Measurements from ENCODE around the gene EXD2.
"Not testable (repeated sequence)": the region's sequence is repeated elsewhere in the genome, so short reads cannot be mapped to it uniquely, and the experiment has no call there.

The EXD2 gene

GRCh38 chr14:69191340-69192111, at the start of gene EXD2:
TSS of gene EXD2 (plus strand) at chr14:69191498. CDS start at chr14:69209471, 17,973 bp downstream.
- DNase-seq, result peak; percentile 42

DNA sequence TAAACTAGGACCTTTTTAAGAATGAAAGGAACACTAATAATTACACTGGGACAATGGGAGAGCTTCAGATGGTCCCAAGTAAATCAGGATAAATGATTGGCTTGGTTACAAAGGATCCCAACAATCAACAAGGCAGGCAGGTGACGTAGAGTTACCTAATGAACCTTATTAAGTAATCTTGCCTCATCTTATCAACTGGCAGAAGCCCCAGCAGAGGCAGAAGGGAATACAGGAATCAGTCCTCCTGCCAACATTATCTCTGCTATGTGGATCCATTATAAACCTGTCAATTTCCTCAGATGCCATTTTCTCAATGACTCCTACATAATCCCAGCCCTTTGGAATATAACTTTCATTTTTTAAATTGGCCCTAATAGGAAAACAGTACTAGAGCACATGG, 49.7 kb upstream of the EXD2 start:
- no peak for DNase-seq

GRCh38 chr14:69142101-69142500, 49.2 kb upstream of the EXD2 start:
- no peak for DNase-seq

- DNase-seq, result no peak
Measured at GRCh38 chr14:69149461-69150244, 41.6 kb upstream of the EXD2 start.

- peak; percentile 38 for DNase-seq
Measured at GRCh38 chr14:69151458-69152180, 39.7 kb upstream of the EXD2 start.

- DNase-seq, result peak; percentile 1
Measured at GRCh38 chr14:69152181-69152901, 39.0 kb upstream of the EXD2 start.

- DNase-seq, result peak; percentile 79
Measured at GRCh38 chr14:69152902-69153151, 38.5 kb upstream of the EXD2 start, which contains the start of gene DCAF5. TSS of gene DCAF5 (minus strand) at chr14:69153119. CDS start at chr14:69152978, 141 bp downstream.

GRCh38 chr14:69153152-69153872, 38.0 kb upstream of the EXD2 start:
- DNase-seq, result no peak

- DNase-seq, result peak; percentile 16
Measured at GRCh38 chr14:69153873-69154270, 37.4 kb upstream of the EXD2 start.

DNA sequence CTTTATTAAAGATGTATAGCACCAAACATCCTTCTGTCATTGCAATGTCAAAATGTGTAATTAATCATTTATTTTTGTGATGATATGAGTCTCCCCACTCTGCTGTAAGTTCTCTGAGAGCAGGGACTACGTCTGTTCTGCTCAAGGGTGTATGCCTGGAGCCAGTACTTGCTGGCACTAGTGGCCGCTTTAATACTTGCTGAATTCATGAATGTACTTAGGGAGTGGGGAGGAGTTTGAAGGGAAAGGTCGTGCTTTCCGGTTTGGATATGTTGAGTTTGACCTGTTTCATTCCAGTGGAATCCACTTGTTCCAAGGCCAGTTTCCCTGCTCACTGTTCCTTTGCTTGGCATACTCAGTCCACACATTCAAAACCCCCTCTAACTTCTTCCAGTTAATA, 36.5 kb upstream of the EXD2 start:
- DNase-seq, result no peak

- no peak for DNase-seq
Measured at GRCh38 chr14:69156224-69156623, 35.1 kb upstream of the EXD2 start.

- no peak for DNase-seq
Measured at GRCh38 chr14:69161590-69161989, 29.7 kb upstream of the EXD2 start.

DNA sequence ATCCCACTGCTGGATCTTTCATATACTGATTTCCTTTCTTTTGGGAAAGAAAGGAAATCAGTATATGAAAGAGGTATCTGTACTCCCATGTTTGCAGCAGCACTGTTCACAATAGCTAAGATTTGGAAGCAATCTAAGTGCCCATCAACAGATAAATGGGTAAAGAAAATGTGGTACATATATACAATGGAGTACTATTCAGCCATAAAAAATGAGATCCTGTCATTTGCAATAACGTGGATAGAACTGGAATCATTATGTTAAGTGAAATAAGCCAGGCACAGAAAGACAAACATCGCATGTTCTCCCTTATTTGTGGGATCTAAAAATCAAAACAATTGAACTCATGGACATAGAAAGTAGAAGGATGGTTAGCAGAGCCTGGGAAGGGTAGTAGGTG, 25.5 kb upstream of the EXD2 start:
- not testable (repeated sequence) for DNase-seq

DNA sequence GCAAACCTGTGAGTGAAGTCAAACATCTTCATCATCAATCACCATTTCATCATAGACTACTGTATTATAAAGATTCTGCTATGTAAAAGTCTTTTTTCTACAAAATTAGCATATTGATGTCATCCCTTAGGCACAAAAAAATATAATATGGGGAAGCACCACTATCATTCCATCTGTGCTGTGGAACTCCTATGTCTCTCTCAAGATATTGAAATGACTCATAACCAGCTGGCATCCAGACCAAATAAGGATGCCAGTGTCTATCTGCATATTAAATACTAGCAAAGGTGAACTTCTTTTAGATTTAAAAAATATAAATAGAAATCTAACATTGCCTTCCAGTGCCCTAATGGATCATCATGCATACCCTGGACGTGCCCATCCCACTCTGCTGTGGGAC, 20.5 kb upstream of the EXD2 start:
- DNase-seq, result no peak

DNA sequence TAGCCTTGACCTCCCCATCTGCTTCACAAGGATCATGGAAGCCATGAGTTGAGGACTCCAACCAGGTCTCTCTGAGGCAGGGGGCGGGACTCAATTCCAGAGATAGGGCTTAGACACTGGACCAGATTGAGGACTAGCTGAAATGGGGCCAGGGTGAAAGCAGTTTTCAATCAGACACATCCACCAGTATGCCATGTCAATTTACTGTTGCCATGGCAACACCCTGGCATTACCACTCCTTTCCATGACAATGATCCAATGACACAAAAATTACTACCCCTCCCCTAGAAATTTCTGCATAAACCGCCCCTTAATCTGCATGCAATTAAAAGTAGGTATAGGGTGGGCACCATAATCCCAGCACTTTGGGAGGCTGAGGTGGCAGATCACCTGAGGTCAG, 19.7 kb upstream of the EXD2 start:
- no peak for DNase-seq

- no peak for DNase-seq
Measured at GRCh38 chr14:69175130-69175529, 16.2 kb upstream of the EXD2 start.

GRCh38 chr14:69181491-69181890, 9.8 kb upstream of the EXD2 start:
- no peak for DNase-seq

DNA sequence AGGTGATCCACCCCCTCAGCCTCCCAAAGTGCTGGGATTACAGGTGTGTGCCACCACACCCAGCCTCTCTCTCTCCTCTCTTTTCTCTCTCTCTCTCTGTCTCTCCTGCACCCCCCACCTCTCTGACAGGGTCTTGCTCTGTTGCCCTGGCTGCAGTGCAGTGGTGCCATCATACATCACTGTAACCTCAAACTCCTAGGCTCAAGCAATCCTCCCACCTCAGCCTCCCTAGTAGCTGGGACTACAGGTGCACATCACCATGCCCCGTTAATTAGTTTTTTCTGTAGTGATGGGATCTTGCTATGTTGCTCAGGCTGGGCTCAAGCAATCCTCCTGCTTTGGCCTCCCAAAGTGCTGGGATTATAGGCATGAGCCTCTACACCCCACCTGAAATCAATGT, 8.7 kb upstream of the EXD2 start:
- DNase-seq, result not testable (repeated sequence)

DNA sequence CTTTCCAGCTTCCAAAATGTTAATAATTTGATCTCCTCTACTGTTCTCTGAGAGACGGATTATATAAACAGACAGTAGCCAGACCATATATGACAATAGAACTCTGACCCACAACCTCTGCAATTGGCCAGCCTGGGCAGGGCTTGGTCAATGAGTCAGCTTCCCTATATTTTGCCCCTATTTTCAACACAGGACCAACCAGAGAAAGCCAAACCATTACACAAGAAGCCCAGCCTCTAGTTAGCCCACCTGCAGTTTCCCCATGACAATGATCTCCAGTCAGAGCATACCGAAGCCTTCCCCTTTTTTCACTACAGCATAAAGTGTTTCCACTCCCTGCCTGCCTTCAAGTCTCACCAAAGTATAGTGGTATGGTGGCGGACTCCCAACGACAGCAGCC, 7.6 kb upstream of the EXD2 start:
- DNase-seq, result no peak

GRCh38 chr14:69190191-69190590, 1.1 kb upstream of the EXD2 start:
- DNase-seq, result no peak

DNA sequence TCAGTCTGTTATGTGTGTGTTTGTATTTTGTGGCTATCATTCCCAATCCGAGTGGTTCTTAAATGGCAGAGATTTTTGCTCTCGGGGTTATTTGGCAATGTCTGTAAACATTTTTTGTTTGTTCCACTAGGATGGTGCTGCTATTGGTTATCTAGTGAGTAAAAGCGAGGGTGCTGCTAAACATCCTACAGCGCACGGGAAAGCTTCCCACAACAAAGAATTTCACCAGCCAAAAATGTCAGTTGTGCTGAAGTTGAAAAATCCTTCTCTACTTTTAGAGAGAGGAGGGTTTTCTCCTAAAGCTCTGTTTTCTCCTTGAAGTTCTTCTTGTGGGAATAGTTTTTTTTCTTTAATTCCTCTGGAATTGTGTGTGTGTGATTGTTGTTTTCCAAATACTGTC, 2.4 kb downstream of the EXD2 start:
- no peak for DNase-seq

DNA sequence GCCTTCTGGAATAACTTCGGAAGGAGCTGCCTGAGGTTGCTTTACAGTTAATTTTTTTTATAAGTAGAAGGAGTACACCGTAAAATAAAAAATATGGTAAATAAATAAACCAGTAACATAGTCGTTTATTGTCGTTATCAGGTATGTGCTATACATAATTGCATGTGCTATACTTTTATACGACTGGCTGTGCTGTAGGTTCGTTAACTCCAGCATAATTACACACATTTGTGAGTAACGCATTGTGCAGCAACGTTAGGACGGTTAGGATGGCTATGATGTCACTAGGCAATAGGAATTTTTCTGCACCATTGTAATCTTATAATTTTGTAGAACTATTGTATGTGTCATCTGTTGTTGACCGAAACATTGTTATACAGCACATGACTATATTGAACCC, 8.5 kb downstream of the EXD2 start:
- DNase-seq, result no peak

DNA sequence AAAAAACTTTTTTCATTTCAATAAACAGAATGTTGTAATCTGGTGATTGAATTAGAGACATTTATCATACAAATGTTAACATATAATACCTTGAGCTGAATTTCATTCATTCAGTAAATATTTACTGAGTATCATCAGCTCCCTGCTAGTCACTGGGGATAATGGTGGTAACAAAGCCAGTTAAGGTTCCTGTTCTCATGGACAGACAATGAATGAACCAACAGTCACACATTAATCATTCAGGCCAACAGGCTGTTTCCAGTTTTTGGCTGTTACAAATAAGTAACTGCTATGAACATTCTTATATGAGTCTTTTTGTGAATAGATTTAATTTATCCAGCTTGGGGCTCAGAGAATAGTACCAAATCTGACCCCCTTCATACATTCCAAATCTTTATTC, 13.5 kb downstream of the EXD2 start:
- no peak for DNase-seq
